Stimulated activated CD8-positive, alpha-beta memory T cell treated with anti-CD3 and anti-CD28 coated beads, Interleukin-12 subunit alpha, Interleukin-12 subunit beta, amount 100 ng/mL, for 1 hour (primary cell): ENCODE measurements around the gene TP53BP1.
"Not testable (repeated sequence)": the region's sequence is repeated elsewhere in the genome, so short reads cannot be mapped to it uniquely, and the experiment has no call there.

Experiments
- DNase-seq: peaks from one replicate; pipeline ENCODE4 v3.0.0-alpha.2; 2020; ENCODE audit warnings: low read depth

The TP53BP1 gene

DNA sequence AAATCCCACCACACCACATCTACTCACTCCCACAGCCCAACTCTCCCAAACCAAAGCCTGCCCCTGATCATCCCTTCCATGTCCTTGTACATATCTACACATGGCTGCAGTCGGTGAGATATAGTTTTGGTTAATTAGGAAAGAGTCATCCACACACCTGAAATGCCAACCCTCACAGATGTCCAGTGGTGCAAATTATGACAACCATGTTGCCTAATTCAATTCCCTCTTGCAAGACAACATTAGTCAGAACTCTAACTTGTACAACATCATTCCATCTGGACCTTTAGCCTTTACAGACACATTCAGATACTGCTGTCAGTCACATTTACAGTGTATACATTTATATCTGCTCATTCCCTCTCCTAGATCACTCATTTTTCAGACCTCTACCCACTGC, 80.9 kb downstream of the TP53BP1 start:
- no peak for DNase-seq

DNA sequence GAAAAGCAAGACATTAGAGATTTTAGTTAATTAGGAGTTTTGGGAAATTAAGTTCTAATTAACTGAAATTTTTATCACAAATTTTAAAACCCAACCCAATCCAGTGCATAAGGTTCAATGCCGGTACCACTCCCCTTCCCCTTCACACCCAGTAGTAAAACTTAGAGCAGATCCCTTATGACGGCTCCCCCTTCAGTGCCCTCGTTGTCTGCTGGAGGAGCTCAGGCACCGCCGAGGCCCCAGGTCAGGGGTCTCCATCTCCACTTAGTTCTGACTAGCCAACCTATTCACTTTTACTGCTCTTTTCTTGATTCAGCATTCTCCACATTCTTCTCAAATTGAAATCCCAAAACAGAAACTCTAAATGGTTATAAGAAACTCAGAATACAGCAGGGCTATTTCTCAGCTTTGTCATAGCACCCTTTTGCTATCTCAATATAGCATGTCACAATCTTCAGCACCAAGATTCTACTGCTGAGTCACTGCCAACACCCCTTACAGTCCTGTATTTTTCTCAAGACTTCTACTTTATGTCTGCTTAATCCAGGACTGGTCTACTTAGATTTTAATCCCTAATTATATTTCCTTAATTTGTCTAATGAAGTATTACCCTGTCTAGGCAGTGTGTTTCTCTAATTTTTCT, 82.3 kb downstream of the TP53BP1 start:
- no peak for DNase-seq

DNA sequence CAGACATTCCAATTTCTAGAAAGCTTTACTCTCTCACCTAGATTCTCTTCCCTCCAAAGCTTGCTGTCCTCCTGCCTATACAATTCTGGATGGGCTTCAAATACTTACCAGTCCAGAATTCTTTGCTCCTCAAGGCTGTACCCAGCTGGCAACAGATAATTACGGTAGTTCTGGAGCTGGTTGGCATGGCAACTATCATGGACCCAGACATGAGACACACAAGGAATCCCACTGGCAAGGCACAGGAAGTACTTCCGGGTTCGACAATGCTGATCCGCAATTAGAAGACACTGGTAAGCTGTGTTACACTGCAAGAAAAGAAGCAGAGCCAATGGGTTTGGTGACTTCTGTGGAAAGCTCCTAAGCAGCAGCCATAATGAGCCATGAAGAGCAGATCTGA, 84.2 kb downstream of the TP53BP1 start:
- DNase-seq: no peak

DNA sequence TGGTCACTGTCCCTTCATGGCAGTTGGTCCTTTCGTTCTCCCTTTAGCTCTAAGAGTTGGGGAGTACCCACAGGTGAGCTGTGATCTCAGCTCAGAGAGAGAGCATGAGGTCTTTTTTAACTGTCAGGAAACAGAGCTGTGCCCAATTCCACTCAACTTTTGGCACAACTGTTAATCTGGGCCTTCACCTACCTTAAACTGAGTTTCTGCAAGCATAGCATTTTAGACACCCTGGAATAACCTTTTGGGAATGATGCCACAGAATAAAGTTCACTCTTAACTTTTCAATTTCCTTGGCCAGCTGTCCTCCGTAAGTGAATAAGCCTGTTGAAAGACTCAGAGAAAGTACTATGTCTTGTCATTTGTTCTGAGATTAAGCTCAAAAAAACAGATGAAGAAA, 86.1 kb downstream of the TP53BP1 start:
- no peak for DNase-seq

DNA sequence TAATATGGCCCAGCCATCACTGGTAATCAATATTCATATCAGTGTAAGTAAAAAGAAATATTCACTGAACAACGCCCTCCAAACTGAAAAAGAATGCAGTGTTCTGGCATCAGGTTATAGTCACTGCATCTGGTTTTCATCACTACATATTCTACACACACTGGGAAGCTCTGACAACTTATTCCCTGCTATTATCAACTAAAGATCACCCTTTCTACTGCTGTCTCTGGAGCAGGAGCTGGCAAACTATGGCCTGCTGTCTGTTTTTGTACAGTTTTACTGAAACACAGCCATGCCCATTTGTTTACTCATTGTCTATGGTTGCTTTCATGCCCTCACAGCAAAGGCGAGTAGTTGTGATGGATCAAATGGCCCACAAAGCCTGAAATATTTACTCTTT, 86.8 kb downstream of the TP53BP1 start:
- no peak for DNase-seq

DNA sequence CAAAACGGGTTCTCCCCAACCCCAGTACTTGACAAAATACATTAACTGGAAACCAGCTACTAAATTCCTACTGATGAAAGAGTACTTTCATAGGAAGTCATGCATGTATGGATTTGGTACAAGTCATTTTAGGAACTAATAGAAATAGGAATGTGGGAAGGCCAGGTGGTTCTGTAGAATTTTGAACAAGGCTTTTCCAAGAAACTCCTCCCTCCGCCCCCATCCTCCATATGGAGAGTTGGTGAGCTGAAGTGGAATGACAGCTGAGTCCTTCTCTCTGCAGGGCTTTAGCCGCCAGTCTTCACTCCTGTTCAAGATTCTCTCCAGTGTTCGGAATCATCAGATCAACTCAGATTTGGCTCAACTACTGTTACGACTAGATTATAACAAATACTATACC, 88.8 kb downstream of the TP53BP1 start:
- no peak for DNase-seq

DNA sequence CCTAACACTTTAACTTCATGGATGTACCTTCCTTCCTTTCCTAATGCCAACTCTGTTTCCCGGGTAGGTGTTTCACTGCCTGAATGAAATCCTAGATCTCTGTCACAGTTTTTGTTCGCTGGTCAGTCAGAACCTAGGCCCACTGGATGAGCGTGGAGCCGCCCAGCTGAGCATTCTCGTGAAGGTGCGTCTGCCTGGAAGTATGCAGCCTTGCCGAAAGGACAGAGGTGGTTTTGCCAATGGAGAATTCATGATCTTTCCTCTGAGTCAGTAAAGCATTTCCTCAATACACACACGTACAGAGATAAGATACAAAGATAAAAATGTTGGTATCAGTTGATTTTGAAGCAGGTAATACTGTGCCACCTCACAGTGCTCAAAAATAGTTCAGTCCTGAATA, 89.3 kb downstream of the TP53BP1 start:
- DNase-seq: no peak

DNA sequence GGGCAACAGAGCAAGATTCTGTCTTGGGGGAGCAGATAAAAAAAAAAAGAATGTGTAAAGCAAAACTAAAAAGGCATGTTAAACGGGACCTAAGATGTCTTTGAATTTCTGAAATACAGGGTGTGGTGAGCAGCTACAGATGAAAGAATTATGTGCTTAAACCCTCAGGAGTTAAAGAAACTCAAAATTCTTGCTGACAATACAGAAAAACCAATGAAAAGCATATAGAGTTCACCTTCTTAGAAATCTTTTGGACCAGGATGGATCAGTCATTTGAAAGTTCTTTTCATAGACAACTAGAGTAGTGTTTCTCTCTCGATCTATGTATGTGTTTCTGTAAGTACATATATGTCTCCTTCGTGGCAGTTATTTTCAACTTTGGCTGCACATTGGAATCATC, 90.7 kb downstream of the TP53BP1 start:
- DNase-seq: no peak

DNA sequence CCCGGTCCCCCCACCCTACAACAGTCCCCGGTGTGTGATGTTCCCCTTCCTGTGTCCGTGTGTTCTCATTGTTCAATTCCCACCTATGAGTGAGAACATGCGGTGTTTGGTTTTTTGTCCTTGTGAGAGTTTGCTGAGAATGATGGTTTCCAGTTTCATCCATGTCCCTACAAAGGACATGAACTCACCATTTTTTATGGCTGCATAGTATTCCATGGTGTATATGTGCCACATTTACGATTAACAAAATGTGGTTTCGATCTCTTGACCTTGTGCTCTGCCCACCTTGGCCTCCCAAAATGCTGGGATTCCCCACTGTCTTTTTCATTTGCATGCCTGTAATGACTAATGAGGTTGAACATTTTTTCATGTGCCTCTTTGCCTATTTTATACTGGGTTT, 99.4 kb downstream of the TP53BP1 start:
- not testable (repeated sequence) for DNase-seq

DNA sequence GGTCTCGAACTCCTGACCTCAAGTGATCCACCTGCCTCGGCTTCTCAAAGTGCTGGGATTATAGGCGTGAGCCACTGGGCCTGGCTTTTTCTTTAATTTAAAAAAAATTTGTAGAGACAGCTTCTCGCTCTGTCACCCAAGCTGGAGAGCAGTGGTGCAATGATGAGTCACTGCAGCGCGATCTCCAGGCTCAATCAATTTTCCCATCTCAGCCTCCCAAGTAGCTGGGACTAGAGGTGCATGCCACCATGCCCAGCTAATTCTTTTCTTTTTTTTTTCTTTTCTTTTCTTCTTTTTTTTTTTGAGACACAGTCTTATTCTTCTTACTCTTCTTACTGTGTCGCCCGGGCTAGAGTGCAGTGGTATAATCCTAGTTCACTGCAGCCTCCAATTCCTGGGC, 102.2 kb downstream of the TP53BP1 start:
- no peak for DNase-seq

DNA sequence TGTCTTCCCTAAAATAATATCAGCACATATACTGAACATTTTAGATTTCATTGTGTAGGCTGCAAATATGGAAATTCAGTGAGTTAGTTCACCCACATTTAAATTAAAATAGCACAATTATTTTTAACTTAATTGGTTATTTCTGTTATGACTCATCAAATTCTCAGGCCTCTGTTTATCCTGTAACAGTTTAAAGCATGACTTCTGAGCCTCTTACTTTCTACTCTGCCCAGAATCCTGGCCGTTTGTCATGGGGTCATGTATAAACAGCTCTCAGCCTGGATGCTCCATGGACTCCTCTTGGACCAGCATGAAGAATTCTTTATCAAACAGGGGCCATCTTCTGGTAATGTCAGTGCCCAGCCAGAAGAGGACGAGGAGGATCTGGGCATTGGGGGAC, 109.9 kb downstream of the TP53BP1 start:
- no peak for DNase-seq

DNA sequence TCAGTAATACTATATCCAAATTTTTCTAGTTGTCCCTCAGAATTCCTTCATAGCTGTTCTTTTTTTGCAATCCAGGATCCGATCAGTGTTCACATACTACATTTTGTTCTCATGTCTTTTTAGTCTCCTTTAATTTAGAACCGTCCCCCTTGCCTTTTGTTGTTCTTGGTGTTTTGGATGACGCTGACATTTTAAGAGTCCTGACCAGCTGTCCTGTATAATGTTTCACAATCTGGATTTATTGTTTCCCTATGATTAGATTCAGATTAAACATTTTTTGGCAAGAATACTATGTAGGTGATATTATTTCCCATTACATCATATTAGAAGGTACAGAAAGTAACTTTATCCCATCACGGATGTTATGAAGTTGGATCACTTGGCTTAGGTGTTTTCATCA, 110.6 kb downstream of the TP53BP1 start:
- no peak for DNase-seq

DNA sequence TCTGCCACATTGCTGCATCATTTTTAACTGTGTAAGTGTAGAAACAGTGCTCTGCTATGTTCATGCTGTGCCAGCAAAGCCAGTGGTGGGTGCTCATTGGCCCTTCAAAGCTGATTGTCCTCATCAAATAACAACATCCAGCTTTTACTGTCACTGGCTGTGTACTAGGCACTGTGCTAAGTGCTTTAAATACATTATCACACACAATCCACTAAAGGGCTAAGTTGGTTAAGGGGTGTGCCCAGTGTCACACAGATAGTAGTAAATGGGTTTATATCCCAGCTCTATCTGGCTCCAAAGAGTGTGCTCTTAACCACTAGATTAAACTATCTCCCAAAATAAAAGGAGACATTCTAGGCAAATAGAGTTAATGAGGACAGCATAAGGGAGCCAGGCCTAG, 114.4 kb downstream of the TP53BP1 start:
- DNase-seq: no peak

DNA sequence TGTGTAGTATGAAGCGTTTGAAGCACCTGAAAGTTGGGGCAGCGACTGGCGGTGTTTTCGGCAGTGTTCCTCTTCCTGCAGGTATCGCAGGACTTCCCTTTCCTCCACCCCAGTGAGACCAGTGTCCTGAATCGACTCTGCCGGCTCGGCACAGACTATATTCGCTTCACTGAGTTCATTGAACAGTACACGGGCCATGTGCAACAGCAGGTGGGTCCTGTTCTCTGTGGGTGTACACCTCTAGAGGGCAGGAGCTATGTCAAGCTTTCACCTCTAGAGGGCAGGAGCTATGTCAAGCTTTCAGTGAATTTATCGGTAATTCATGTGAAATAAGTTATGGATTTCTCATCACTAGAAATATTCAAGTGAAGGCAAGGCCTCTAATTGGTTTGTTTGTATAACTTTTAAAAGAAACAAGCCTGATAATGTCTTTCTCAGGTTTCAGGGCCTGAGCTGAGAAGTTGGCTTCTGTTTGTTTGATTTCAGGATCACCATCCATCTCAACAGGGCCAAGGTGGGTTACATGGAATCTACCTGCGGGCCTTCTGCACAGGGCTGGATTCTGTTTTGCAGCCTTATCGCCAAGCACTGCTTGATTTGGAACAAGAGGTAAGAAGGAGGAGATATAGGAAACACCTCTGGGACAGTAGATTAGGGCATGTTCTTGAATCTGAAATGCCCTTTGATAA, 116.8 kb downstream of the TP53BP1 start:
- no peak for DNase-seq

DNA sequence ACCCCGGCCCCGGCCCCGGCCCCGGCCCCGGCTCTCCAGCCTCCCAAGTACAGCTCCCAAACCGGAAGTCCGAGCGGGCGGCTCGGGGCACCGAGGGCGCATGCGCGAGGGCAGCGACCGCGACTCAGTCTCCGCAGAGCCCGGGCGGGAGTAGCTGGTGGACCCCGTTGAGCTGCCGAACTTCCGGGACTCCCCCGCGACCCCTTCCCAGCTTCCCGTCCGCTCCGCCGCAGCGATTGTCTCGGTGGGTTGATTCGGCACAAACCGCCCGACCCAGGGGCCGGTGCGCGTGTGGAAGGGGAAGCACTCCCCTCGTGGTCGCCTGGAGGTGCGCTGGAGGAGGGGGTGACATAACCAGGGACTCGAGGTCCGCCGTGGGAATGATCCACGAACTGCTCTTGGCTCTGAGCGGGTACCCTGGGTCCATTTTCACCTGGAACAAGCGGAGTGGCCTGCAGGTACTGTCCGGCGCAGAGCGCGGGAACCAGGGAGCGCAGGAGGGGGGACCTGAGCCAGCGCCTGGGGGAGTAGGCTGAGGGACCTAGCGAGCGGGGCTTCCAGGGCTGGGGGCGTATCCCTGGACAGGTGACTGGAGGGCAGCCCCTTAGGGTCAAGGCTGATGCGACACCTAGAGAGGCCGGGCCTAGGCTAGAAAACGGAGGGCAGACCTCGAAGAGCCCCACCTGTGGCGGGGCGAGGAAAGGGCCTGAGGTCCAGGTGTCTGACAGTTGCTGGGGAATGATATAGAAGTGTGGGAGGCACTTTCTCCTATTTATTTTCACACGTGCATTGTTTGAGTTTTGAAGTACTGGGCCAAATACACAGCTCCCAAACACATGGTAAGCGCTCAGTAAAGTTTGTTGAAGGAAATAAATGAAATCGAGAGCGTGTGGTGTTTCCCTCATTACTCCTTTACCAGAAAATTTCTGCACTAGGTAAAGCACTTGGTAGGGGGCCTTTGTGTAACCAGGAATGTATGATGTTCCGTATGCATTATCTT, 121.7 kb downstream of the TP53BP1 start, which contains the start of the genes TUBGCP4 and ZSCAN29:
TSS of gene TUBGCP4 (plus strand) at position 127 of the 1,000 bp plus-strand sequence. CDS start at position 381, 254 bp downstream.
TSS of gene ZSCAN29 (minus strand) at position 69 of the 1,000 bp plus-strand sequence. CDS start 1,130 bp downstream, outside the sequence.
- peak; percentile 62 for DNase-seq

DNA sequence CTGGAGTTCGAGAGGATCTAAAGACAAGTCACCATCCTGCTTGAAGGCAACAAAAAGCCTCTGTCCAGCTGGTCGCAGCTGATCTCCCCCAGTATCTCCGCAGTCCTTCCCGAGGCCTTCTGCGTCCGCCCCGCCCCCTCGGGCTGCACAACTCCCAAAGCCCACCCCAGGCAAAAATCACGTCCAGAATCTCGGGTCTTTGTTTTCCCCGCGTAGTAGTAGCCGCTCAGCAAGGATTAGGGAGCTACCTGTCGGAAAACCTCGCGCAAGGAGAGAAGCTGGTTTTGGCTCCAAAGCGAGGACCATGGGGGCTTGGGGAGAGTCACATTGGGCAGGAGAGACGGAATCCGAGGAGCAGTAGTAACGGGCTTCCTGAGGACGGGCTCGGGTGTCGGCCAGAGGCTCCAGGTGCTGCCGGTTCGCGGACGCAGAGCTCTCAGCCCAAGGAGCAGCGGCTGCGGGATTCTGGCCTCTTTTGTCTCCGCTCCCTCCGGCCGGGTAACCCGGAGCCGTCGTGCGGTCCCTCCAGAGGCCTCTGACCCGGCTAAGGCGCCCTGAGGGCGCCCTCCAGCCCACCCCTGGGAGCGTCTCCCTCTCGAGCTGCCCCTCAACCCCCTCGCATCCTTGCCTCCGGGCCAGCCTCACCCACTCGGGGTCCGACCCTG, 122.5 kb downstream of the TP53BP1 start:
- DNase-seq: no peak

DNA sequence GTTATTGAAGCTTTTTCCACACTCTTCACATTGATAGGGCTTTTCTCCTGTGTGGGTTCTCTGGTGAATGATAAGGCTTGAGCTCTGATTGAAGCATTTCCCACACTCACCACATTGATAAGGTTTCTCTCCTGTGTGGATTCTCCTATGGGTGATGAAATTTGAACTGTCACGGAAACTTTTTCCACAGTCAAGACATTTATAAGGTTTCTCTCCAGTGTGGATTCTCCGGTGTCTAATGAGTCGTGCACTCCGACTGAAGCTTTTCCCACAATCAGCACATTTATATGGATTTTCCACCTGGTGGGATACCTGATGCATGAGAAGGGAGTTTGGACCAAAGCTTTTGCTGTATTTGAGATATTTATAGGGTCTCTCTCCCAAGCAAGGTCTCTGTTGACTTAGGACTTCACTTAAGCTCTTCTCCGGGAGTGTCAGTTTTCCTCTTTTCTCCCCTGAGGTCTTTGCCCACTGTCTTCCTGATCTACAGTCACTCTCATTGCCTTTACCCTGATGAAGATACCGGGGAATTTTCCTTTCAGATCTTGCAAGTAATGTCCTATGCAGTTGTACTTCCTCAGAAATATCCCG, 131.5 kb downstream of the TP53BP1 start:
- no peak for DNase-seq

DNA sequence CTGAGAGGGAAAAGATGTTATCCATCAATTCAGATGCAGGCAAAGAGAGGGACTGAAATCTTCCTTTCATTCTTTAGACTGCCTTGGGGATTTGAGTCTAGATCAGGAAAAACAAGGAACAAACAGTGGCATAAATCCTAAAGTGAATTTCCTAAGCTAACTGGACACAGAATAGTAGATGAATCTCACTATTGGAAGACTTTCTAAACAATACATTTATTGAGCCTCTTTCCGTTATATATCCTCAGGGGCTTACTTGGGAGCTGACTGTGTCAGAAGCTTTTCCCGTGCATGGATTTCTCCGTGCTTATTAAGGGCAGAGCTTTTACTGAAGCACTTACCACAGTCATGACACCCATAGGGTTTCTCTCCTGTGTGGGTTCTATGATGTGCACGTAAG, 132.1 kb downstream of the TP53BP1 start:
- DNase-seq: no peak
